GM03348 (cell line): Measurements from ENCODE around the gene SAFB.
A peak's percentile ranks its signal among the peaks of the same experiment; 100 is the strongest.

Source experiments
- DNase-seq: peaks from one replicate; pipeline ENCODE4 v3.0.0; 2012; ENCODE audit warnings: low spot score

SAFB gene

DNA sequence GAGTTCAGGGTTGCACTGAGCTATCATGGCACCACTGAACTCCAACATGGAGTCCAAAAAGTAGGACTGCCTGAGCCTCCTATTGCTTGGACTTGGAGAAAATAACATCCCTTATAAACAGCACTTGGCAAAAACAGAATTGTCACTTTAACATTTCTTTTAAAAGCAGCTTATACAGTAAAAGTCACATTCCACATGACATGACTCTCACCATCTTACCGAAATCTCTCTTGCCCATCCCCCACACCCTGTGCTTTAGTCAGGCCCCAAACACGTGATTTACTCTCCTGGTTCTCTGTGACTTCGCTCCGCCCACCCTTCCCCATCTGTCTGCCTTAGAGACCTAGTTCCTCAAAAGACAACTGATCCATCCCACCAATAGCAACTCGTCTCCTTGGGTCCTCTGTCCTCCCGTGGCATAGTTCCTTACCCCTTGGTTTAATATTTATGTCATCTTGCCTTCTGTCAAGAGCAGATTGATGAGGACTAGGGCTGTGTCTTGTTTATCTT lies 4.6 kb downstream of the SAFB start:
- no peak for DNase-seq

DNA sequence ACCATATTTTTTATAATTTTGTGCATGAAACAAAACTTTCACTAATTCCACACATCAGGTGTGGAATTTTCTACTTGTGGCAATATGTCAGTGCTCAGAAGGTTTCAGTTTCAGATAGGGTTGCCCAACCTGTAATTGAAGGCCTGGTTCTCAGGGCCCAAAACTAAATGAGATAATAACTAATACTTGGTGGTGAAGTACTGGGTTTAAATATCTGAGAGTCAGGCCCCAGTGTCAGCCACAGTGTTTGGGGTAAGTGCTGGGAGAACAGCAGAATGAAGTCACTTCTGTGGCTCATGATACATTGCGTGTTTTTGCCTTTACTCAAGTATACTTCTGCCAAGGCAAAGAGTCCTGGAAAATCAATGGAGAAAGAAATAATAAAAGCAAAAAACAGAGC lies 5.6 kb downstream of the SAFB start:
- DNase-seq: peak; percentile 58

DNA sequence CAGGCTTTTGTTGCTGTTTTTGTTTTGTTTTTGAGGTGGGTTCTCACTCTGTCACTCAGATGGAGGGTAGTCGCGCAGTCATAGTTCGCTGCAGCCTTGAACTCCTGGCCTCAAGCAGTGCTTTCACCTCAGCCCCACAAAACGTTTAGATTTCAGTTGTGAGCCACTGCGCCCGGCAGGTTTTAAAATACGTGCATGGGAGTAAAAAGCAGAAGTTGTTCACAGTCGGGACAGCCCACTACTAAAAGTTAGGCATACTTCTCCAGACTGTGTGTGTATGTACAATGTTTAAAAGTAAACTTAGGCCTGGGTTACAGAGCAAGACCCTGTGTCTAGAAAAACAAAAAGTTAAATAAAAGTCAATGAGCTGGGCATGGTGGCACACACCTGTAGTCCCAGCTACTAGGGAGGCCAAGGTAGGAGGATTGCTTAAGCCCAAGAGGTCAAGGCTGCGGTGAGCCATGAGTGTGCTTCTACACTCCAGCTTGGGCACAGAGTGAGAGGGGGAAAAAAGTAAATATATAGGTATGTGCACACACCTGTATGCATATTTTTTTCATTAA lies 6.1 kb downstream of the SAFB start:
- no peak for DNase-seq

DNA sequence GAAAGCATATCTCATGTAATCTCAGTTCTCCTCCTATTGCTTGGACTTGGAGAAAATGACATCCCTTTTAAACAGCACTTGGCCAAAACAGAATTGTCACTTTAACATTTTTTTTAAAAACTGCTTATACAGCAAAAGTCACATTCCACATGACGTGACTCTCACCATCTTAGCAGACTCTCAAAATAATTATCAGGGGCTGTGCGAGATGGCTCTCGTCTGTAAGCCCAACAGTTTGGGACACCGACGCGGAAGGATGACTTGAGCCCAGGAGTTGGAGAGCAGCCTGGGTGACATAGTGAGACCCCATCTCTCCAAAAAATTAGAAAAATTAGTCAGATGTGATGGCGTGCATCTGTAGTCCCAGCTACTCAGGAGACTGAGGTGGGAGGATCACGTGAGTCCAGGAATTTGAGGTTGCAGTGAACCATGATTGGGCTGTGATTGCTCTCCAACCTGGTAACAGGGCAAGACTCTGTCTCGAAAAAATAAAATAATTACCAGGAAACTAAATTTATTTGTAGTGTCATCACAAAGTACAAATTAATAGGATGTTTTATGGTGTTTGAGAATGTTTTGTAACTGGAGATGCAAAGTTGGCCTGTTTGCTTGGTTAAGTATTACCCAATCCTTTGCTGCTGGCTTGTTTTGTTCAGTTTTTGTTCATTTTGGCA lies 8.8 kb downstream of the SAFB start:
- DNase-seq: peak; percentile 36

DNA sequence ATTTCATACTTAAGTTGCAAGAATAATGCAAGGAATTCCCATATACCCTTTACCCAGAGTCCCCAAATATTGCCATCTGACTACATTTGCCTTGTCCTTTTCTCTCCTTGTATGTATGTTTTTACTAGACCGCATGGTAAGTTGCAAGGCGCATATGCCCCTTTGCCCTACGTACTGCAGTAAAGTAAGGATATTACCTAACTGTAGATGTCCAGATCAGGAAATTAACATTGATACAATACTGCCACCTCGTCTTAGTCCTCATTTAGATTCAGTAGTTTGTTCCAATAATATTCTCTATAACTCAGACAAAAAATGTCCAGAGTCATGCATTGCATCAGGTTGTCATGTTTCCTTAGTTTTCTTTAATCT lies 9.3 kb downstream of the SAFB start:
- DNase-seq: no peak

DNA sequence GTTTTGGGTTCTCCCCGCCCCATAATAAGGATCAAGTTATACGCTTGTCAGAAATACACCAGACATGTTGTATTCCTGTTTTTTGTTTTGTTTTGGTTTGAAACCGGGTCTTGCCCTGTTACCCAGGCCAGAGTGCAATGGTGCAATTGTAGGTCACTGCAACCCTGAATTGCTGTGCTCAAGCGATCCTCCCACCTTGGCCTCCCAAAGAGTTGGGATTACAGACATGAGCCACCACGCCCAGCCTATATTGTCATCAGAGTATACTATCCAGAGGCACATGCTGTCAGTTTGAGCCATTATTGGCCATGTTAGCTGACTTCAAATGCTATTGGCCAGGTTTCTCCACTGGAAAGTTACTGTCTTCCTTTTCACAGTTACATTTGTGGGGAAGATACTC lies 9.8 kb downstream of the SAFB start:
- DNase-seq: no peak

DNA sequence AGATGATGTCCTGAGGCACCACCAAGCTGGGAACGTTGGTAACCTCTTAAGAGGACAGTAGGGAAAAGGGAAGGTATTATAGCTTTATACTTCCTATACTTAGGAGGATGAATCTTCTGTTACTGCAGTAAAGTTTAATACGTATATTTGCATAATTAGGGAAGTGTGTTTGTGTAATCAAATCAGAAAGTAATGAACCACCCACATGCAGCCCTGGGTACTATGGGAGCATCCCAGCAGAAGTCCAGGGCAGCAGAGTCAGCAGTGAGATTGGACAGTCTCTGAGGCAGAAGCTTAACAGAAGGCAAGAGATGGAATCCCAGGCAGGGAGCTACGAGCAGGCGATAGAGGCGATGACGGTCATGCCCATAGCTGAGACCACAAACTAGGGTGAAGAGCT lies 12.5 kb downstream of the SAFB start:
- DNase-seq: no peak

DNA sequence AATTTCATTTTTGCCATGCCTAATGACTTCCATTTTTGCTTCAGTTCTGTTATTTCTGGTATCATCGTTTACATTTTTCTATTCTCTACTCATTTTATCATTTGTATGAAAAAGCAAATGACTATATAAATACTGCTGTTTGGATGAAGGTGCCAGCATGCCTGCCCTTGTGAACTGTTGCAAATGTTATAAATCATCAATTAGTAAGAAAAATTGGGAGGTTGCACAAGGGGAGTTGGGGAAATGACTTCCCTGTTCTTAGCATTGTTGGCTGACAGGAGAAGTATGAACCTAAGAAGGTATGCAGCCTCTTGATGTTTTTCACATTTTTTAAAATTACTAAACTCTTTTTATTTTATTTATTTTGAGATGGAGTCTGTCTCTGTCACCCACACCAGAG lies 15.1 kb downstream of the SAFB start:
- no peak for DNase-seq

DNA sequence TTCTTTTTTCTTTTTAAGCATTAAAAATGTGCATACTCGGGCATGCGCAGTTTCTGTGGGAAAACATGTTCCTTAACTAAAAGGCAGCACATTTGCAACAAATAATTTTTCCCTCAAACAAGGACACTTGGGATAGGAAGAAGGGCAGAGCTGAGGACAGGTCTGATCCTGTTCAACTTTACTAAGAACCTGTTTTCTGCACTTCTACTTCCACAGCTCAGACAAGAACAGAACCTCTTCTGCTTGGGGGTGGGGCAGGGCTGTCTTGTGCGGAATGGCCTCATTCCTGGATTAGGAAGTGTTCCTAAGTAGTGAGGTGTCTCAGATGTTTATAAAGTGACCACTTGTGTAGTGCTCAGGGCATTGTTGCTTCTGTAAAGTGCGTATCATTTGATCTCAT lies 18.3 kb downstream of the SAFB start:
- no peak for DNase-seq

DNA sequence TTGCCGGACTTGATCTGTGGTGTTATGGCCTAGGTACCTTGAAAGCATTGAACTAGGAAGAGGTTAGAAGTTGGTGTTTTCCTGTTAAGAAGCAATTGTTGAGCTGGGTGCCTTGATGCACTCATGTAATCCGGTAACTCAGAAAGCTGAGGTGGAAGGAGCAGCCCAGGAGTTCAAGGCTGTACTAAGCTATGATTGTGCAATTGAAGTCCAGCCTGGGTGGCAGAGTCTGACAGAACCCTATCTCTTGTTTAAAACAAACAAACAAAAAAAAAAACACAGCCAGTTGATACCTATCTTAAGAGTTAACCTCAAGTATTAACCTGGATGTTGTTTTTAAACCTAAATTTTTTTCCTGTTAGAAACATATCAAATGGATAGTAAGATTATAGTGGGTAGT lies 19.3 kb downstream of the SAFB start:
- no peak for DNase-seq

DNA sequence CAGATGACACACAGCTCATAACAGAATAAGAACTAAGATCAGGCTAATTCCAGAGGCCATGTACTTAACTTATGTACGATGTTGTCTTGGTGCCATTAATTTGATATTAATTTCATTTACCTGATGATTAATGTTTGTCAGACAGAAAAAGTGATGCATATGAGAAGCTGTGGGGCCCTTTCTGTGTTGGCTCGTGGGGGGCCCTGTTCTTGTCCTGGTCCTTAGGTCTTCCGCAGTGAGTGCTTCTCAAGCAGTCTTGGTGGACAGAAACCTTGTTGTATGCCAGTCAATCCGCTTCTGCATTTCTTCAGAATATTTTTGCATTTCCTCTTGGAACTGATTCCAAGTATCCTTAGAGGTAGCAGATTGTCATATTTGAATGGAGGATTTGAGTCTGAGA lies 20.2 kb downstream of the SAFB start:
- DNase-seq: no peak

DNA sequence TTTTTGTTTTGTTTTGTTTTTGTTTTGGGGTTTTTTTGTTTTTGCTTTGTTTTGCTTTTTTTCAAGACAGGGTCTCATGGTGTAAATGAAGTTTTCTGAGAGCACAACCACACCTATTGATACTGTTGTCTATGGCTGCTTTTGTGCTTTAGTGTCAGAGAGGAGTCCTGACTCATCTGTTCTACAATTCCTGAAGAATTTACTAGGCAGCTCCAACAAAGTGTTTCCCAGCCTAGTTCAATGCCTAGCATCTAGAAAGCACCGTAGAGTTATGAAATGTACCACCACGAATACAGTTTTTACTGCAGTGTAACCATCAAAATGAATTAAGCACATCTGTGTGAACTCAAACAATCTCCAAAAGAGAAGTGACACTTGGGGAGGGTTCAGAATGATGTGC lies 21.2 kb downstream of the SAFB start:
- DNase-seq: no peak

DNA sequence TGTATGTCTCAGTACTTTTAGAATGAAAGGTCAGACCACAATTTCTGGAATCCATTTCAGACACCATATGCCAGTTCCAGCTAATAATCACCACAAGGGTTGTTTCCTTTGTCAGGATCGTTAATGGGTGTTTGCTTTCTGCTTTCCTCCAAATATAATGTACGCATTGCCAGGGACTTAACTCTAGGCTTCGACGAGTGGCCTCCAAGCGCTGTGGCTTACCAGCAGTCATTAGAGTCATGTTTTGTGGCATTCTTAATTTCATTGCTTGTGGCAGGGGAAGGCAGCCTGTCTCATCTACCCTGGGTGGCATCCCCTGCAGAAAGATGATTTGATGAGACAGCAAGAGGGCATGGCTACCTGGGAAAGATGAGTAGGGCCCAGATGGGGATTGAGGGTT lies 22.5 kb downstream of the SAFB start:
- no peak for DNase-seq

DNA sequence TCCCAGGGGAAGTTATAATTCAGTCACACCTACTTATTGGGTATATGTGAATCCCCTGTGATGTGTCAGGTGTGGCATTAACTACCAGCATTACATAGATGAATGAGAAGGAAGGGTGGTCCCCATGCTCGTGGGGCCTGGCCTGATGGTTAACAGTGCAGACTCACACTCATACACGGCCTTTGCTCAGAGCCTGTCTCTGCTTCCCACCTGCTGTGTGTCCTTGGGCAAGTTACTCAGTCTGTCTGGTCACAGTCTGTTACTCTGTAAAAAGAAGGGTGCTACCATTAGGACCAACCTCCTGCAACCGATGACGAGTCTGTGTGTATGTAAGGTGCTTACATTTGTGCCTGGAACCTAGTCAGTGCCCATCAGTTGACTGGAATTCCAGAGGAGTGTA lies 23.8 kb downstream of the SAFB start:
- no peak for DNase-seq

DNA sequence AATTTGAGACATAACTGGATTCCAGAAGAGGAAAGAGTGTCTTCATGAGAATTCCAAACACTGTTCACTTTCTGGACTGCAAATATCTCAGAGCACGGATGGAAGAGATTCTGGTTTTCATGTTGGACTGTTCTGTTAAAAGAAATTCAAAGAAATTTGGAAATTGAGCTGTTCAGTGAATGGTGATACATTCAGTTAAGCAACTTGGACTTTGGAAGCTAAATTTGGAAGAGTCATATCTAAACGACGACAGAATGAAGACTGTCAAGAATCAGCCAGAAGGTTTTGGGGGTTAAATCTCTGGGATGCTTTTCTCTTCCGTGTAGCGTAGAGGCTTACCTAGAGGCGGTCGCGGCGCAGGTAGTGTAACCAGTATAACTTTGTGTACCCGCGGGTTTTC lies 25.6 kb downstream of the SAFB start:
- no peak for DNase-seq

DNA sequence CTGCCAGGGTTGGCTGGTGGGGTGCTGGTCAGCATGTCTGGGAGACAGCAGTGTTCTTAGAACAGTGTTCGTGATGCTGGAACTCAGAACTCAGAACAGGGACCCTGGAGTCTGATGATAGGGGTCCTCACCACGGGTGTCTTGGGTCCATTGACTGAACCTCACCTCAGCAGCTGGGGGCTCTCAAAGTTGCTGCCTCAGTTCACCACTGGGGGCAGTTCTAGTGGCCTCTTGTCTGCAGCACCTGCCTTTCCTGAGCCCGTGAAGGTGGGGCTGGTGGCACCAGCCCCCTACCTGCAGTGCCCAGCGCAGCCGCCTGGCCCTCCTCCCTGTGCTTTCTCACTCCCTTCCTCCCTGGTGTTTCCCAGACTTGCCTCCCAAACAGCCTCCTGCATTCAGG lies 28.5 kb downstream of the SAFB start:
- DNase-seq: no peak

DNA sequence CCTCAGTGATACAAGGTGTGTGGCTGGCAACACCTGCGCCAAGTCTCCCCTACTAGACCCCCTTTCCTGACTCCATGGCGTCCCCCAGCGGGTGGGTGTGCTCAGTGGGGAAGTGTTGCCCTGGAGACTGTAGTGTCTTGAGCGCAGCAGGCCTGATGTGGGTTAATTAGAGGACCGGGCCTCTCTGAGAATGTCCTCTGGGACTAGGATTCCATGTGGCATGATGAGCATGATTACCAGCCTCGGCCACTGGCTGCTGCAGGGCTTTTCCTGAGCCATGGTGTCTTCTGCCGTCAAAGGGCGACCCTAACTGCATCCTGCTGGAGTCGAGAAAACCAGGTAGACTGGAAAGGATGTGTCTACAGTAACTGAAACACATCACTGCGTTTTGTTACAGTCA lies 29.4 kb downstream of the SAFB start:
- DNase-seq: no peak

DNA sequence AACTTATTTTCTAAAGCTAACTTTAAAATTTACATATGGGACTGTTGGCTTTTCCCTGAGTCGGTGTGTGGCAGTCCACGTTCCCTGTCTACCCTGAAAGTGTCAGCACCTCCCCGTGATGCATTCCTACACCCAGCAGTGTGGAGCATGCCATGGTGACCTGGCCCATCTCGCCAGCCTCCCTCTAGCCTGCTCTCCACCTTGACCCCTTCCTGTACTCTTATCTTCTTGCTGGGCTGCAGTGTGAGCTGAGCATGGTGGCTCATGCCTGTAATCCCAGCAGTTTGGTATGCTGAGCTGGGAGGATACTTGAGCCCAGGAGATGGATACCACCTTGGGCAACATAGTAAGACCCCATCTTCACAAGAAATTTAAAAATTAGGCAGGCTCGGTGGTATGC lies 32.0 kb downstream of the SAFB start:
- no peak for DNase-seq

DNA sequence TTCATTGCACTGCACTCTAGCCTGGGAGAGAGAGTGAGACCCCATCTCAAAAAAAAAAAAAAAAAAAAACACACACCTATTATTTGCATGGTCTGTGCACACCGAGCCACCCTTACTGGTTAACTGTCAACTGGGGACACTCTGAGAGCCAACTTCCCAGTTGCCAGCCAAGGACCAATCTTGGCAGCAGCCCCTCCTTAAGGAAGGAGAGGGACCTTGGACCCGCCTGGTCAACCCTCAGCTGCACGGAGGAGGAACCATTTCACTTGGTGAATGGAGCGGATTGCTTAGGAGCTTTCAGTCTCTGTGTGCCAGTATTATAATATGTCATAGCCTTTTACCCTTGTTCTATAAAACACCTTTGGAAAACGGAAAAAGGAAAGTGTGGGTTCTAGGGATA lies 32.5 kb downstream of the SAFB start:
- no peak for DNase-seq

DNA sequence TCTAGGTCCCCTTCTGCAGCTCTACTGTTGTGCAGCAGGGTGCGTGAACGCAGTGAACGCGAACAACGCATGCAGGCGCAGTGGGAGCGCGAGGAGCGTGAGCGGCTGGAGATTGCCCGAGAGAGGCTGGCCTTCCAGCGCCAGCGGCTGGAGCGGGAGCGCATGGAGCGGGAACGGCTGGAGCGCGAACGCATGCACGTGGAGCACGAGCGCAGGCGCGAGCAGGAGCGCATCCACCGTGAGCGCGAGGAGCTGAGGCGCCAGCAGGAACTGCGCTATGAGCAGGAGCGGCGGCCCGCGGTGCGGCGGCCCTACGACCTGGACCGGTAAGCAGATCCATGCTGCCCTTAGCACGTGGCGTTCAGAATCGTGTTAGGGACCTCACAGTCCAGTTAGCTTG lies 38.6 kb downstream of the SAFB start:
- no peak for DNase-seq

DNA sequence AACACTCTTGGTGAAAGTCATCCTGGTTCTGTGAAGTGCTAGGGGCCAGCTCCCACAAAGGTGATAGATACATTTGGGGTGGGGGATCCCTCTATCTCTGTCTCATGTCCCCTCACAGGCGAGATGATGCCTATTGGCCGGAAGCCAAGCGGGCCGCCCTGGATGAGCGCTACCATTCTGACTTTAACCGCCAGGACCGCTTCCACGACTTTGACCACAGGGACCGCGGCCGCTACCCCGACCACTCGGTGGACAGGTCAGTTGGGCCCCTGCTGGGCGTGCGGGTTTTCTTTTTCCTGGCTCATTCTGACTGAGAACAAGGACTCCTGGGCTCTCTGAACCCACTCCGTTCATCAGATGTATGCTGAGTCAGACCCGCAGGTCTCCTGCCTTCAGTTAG lies 41.0 kb downstream of the SAFB start:
- DNase-seq: no peak

DNA sequence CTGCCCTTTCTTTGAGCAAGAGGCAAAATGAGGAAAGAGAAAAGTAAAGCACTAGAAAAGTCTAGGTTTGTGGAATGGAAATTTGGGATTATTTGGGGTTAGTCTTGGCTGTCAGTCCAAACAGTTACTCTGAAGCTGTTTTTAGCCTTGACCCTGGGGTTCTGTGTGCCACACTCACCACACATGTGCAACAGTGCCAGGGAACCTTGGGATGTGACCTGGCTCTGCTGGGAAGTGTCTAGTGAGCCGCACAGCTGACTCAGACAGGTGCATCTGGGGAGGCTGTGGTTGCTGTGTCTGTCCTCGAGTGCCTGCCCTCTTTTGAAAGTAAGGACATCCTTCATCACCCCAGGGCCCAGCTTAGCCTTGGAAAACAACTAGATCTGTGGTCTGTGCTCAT lies 41.6 kb downstream of the SAFB start:
- no peak for DNase-seq

DNA sequence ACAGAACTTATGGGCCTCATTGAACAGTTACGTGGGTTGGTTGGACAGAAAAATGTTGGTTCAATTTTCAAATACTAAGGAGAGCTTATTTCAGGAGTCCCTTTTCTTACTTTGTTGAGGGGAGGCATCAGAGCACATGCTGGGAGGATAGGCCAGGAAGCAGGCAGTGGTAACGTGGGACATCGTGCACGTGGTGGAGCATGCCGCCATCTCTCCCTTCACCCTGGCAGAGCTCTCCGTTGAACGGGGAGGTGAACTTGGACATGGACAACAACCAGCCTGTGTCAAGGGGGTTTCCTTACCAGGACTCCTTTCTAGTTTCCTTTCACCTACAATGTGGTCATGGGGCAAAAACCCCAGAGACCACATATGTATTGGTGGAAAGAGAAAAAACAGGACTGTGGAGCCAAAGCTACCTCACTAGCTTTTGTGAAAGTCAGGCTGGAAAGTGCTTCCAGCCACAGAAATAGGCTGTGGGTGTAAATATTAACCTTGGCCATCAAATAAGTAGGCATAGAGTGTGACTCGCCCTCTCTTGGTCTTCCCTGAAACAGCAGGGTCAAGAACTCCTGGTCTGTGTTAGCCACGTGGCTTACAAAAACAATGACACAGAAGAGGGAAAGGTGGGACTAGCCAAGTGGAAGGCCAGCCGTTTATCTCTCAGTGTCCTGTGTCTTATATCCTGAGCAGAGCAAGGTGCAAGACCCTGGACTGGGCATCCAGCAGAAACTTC lies 43.1 kb downstream of the SAFB start:
- DNase-seq: peak; percentile 42
